H7 (cell line): Measurements from ENCODE around the gene RFX4. TPM values are rescaled to one million over a fixed set of nuclear protein-coding genes. Genes with fewer than 3 reads are reported as not detected.

Source experiments
- DNase-seq: peaks from one replicate; pipeline ENCODE4 v3.0.0; 2012
- H3K27me3 ChIP-seq: 2 replicates; pipeline ENCODE4 v1.6.0; 2011; ENCODE audit warnings: mild to moderate bottlenecking, low read length; ENCODE audit not compliant: control insufficient read depth, insufficient read depth
- H3K36me3 ChIP-seq: replicated peaks from 2 replicates; pipeline ENCODE4 v1.5.1; 2011; ENCODE audit warnings: low read length; ENCODE audit not compliant: control insufficient read depth, insufficient read depth
- H3K4me3 ChIP-seq: 2 replicates; pipeline ENCODE4 v1.5.1; 2011; ENCODE audit warnings: low read depth, mild to moderate bottlenecking, control low read depth, low read length, moderate library complexity; ENCODE audit not compliant: insufficient read depth
- total RNA-seq: library from RNA; depleted of rRNA; stranded (reverse); fragments of >200 nt; shearing (Covaris generic); gene quantifications from 2 replicates; pipeline ENCODE4 v1.2.3, GENCODE V29; 2014

Gene RFX4
- total RNA-seq, 1 experiment from 2014 or later: 0.83 TPM

- Histone ChIP-seq H3K4me3 (no peak overlapping the region), H3K27me3 (no peaks in the 10 kb centered on the region), H3K36me3 (no peaks in the 10 kb centered on the region)
- DNase-seq: no peak
These were observed 175.0 kb downstream of the RFX4 start for GRCh38 chr12:106757623-106758348.

DNA sequence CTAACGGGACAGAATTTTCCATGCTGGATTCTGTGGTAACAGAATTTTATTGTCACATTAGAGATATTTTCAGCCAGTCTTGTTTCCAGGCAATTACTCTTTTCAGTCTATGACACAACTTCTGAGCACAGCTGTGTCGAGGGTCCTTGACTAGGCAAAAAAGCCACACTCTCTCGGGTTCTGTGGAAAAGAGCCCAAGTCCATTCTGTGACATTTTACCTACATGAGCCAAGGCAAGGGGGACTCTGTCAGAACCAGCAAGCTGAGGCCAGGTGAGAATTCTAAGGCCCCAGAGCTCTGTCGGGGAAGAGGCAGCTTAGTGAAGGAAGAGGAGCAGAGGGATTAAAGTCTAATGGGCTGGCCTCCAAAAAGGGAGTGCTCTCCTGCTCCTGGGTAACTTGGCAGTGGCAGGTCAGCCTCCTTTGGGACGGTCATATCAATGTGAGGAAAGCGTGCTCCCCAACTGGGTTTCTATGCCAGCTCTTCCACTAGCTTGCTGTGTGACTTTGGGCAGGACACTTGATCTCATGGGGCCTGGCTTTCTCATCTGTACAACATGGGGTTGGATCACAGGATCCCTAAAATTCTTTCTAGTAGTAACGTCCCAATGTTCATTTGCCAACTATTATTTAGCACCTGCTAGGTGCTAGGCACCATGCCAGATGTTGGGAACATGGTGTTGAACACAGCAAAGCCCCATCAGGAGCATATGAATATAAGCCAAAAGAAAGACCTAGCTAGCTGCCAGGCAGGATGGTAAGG, 175.7 kb downstream of the RFX4 start:
- H3K36me3 ChIP-seq: no peaks in the 10 kb centered on the region
- DNase-seq: no peak
- no peak overlapping the region for H3K4me3 ChIP-seq
- H3K27me3 ChIP-seq: no peaks in the 10 kb centered on the region

- DNase-seq: no peak
- H3K4me3 ChIP-seq: no peak overlapping the region
- no peaks in the 10 kb centered on the region for H3K36me3 ChIP-seq
- no peaks in the 10 kb centered on the region for H3K27me3 ChIP-seq
These were observed 176.9 kb downstream of the RFX4 start for GRCh38 chr12:106759526-106760183.

- no peak for DNase-seq
- Histone ChIP-seq H3K36me3 (no peaks in the 10 kb centered on the region), H3K27me3 (no peaks in the 10 kb centered on the region), H3K4me3 (no peak overlapping the region)
These were observed 177.4 kb downstream of the RFX4 start for GRCh38 chr12:106760184-106760531.

- H3K36me3 ChIP-seq: no peaks in the 10 kb centered on the region
- DNase-seq: no peak
- no peak overlapping the region for H3K4me3 ChIP-seq
- H3K27me3 ChIP-seq: no peaks in the 10 kb centered on the region
These were observed 181.4 kb downstream of the RFX4 start for GRCh38 chr12:106764220-106764619.

DNA sequence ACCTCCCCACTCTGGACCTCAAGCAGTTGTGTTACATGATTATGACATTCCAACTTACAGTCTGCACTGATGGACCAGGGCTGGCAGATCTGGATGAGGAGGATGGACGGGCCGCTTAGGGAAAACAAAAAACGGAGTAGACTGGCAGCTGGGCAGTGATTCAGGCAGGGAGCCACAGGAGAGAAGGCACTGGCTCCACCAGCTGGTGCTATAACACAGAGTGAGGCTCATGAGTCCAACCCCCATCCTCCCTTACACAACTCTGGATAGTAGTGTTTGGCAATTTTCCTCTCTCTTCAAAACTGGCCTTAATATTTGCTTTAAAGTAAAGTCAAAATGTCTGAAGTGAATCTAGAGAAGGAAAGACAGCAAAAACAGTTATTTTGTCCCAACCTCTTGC, 181.9 kb downstream of the RFX4 start:
- no peak for DNase-seq
- no peaks in the 10 kb centered on the region for H3K36me3 ChIP-seq
- H3K4me3 ChIP-seq: no peak overlapping the region
- H3K27me3 ChIP-seq: no peaks in the 10 kb centered on the region

GRCh38 chr12:106766393-106766826, 183.6 kb downstream of the RFX4 start:
- Histone ChIP-seq H3K4me3 (no peak overlapping the region), H3K36me3 (no peaks in the 10 kb centered on the region), H3K27me3 (no peaks in the 10 kb centered on the region)
- DNase-seq: no peak

- no peaks in the 10 kb centered on the region for H3K36me3 ChIP-seq
- DNase-seq: no peak
- H3K27me3 ChIP-seq: no peaks in the 10 kb centered on the region
- H3K4me3 ChIP-seq: no peak overlapping the region
These were observed 184.4 kb downstream of the RFX4 start for GRCh38 chr12:106767206-106767605.

DNA sequence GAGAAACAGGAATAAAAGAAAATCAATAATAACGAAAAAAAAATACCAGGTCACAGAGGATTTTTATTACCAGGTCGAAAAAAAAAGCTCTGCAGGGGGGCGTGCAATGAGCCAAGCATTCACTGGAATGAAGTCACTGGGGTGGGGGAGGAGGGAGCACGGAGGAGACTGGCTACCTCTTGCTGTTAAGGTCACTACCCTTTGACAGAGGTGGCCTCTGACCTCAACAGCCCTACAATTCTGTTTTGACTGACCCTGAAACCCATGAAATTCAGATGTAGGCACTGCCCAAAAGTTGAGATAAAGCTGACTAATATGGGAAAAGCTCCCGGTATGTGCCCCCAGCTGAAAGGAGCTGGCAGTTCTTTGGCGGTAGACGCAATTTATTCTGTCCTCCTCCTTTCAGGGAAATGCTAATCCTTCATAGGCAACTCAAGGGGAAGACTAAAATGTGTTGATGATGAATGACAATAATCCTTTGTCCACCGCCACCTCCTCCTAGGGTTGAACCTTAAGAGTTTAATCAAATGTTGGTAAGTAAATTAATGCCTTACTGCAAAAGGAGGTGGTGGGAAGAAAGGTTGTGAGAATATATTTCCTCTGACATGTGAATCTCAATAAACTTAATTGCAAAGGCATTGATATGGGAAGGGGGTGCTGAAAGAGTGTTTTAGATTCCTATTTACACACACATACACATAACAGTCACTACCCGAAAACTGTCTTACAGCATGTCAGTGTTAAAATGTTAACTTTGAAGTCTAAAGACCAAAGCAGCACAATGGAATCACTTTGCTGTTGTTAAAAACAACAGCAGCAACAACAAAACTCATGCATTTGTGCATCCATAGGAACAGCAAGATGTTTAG, 185.4 kb downstream of the RFX4 start:
- DNase-seq: peak; percentile 40
- H3K4me3 ChIP-seq: no peak overlapping the region
- no peaks in the 10 kb centered on the region for H3K27me3 ChIP-seq
- H3K36me3 ChIP-seq: no peaks in the 10 kb centered on the region

- no peak overlapping the region for H3K4me3 ChIP-seq
- peak; percentile 49 for DNase-seq
- H3K27me3 ChIP-seq: no peaks in the 10 kb centered on the region
- no peaks in the 10 kb centered on the region for H3K36me3 ChIP-seq
These were observed 186.3 kb downstream of the RFX4 start for GRCh38 chr12:106769078-106769477.

DNA sequence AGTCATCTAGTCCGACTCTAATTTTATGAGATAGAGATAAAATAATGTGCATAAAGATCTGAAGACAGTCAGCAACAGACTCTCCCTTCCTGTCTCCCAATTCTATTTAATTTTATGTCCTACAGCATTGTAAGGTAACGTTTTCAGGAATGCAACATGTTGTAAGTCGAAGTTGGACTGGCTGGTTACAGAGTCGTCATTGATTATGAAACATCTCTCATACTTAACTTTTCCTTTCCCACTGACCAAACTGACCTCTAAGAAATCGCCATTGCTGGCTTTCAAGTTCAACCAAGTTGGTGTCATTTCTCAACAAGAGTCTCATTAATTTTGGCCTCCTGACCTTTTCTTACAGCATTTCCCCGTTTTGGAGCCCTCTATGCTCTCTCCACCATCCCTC, 186.7 kb downstream of the RFX4 start:
- DNase-seq: no peak
- H3K27me3 ChIP-seq: no peaks in the 10 kb centered on the region
- H3K36me3 ChIP-seq: no peaks in the 10 kb centered on the region
- no peak overlapping the region for H3K4me3 ChIP-seq

- H3K4me3 ChIP-seq: no peak overlapping the region
These were observed 188.6 kb downstream of the RFX4 start for GRCh38 chr12:106771425-106771824.

DNA sequence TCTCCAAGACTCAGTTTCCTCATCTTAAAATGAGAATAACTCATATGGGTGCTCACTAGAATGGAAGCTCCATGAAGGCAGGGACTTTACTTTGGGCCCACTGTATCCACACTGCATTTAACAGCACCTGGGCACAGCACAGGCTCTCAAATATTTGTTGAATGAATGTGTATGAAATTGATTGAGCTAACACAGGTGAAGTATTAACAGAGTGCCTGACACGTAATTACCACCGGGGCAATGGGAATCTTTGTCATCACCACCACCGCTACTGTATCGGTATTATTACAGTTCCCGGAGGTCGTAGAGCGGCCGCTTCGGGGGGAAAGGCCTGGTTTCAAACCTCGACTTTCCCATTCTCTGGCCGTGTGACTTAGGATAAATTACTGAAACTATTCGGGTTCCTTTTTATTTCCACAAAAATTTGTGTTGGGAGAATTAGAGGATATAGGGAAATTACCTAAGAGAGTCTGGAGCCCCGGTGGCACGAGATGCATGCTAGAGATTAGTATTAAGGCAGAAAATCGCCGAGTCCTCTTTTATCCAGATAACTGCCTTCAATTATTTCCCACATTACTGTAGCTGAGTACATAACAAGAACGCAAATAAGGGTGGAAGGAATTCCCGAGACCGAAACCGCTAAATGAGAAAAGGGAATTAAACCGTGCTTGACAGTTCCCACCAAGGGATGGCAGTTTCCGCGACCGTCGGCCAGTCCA, 190.6 kb downstream of the RFX4 start:
- Histone ChIP-seq H3K27me3 (no peaks in the 10 kb centered on the region), H3K4me3 (peak overlapping the region; percentile 66), H3K36me3 (0 out of 2 replicates have a peak, but pooled peaks cover 2% of the 10 kb centered on the region)
- no peak for DNase-seq

More at GRCh38 chr12:106771425-106771824, 188.6 kb downstream of the RFX4 start:
- DNase-seq: no peak
- Histone ChIP-seq H3K27me3 (no peaks in the 10 kb centered on the region), H3K36me3 (0 out of 2 replicates have a peak, but pooled peaks cover under 1% of the 10 kb centered on the region)
